Neural cell (in vitro differentiated cells): ENCODE data around the gene SEC22B. TPM values are rescaled to one million over a fixed set of nuclear protein-coding genes. Genes with fewer than 3 reads are reported as not detected.
"Not testable (repeated sequence)": the region's sequence is repeated elsewhere in the genome, so short reads cannot be mapped to it uniquely, and the experiment has no call there.

Experiments
- H2AFZ ChIP-seq: fragments of 200-600, 300-800 bp; sonication (generic), shearing (Covaris generic); 2 replicates; pipeline ENCODE4 v1.6.0; 2014; ENCODE audit warnings: low read depth, mild to moderate bottlenecking, antibody characterized with exemption, low read length, moderate library complexity
- H3F3A ChIP-seq: fragments of 200-600 bp; shearing (Covaris generic); 2 replicates; pipeline ENCODE4 v1.6.1; 2016; ENCODE audit warnings: mild to moderate bottlenecking, moderate library complexity, mixed read lengths, antibody characterized with exemption, low read length; ENCODE audit not compliant: insufficient read depth, poor library complexity, severe bottlenecking
- H3K27ac ChIP-seq: fragments of 200-600, 300-800 bp; sonication (generic), shearing (Covaris generic); 2 replicates; pipeline ENCODE4 v1.5.1; 2014; ENCODE audit warnings: mild to moderate bottlenecking, low read length, moderate library complexity
- H3K27me3 ChIP-seq: fragments of 300-800, 200-600 bp; sonication (generic), shearing (Covaris generic); 2 replicates; pipeline ENCODE4 v1.6.0; 2014; ENCODE audit warnings: mild to moderate bottlenecking, low read depth, low read length, moderate library complexity; ENCODE audit not compliant: insufficient read depth
- H3K36me3 ChIP-seq: fragments of 300-800, 200-600 bp; sonication (generic), shearing (Covaris generic); 2 replicates; pipeline ENCODE4 v1.5.1; 2014; ENCODE audit warnings: mild to moderate bottlenecking, antibody characterized with exemption, low read length, moderate library complexity; ENCODE audit not compliant: insufficient read depth
- H3K4me2 ChIP-seq: fragments of 300-800, 200-600 bp; sonication (generic), shearing (Covaris generic); 2 replicates; pipeline ENCODE4 v1.6.0; 2014; ENCODE audit warnings: mild to moderate bottlenecking, low read length
- H3K4me3 ChIP-seq: fragments of 300-800, 200-600 bp; sonication (generic), shearing (Covaris generic); 2 replicates; pipeline ENCODE4 v1.5.1; 2014; ENCODE audit warnings: mild to moderate bottlenecking, low read length, moderate library complexity
- H3K79me2 ChIP-seq: fragments of 200-600 bp; shearing (Covaris generic); replicated peaks from 2 replicates; pipeline ENCODE4 v1.6.0; 2014; ENCODE audit warnings: mild to moderate bottlenecking, low read length, moderate library complexity; ENCODE audit not compliant: insufficient read depth
- H3K9ac ChIP-seq: fragments of 300-800, 200-600 bp; sonication (generic), shearing (Covaris generic); 2 replicates; pipeline ENCODE4 v1.6.1; 2016; ENCODE audit warnings: mild to moderate bottlenecking, low read length, mixed read lengths
- H3K9me2 ChIP-seq: fragments of 200-600 bp; shearing (Covaris generic); 2 replicates; pipeline ENCODE4 v1.6.1; 2016; ENCODE audit warnings: mild to moderate bottlenecking, low read length, mixed read lengths; ENCODE audit not compliant: insufficient read depth
- H3K9me3 ChIP-seq: fragments of 200-600, 300-800 bp; sonication (generic), shearing (Covaris generic); 2 replicates; pipeline ENCODE4 v1.6.1; 2016; ENCODE audit warnings: mild to moderate bottlenecking, mixed run types, low read length, moderate library complexity, mixed read lengths
- H4K20me1 ChIP-seq: fragments of 200-600 bp; shearing (Covaris generic); 2 replicates; pipeline ENCODE4 v1.6.1; 2016; ENCODE audit warnings: mild to moderate bottlenecking, mixed run types; ENCODE audit not compliant: insufficient read depth
- polyA plus RNA-seq: library from polyadenylated mRNA; depleted of rRNA; stranded (reverse); fragments of >200 nt; gene quantifications from 2 replicates; pipeline ENCODE4 v1.2.3, GENCODE V29; 2014

The SEC22B gene
- polyA plus RNA-seq, 1 donor from 2014 or later, result 29.3 TPM

DNA sequence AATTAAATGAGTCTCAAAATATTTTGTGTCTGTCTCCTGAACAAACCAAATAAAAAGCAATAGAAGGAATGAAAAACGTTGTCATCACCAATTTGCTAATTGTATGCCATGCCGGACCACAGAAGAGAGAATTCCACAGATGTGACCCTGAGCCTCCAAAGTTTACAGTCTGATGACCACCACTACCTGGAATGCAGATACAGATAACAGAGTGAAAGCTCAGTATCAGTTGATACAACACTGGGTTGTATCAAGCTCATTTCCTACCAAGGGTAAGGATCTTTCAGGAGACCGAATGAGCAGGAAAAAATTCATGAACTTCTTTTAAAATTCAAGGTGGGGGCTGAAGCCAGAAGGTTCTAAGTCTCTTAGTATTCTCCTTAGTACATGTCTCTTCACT is 64.5 kb downstream of the SEC22B start:
- not testable (repeated sequence) for H4K20me1 ChIP-seq, H3K27me3 ChIP-seq, H3F3A ChIP-seq, H3K4me2 ChIP-seq, H3K79me2 ChIP-seq, H3K27ac ChIP-seq, H3K36me3 ChIP-seq, H3K4me3 ChIP-seq, H3K9me2 ChIP-seq, H3K9me3 ChIP-seq, H2AFZ ChIP-seq, H3K9ac ChIP-seq

DNA sequence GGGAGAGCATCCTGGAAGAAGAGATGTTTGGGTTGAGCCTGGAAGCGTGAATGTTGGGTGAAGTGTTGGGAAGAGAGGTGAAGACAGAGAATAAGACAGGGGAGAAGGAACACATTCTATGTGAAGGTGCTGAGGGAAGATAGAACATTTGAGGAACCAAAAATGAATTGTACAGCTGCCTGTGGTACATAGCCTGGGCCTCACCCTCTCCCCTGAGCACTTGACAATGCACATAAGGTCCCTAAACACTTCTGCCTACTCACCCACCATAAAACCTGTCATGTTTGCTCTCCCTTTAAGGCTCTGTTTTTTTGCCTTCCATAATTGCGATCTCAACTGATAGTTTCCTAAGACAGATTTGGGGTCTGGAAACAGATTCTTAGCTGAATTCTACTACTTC is 65.3 kb downstream of the SEC22B start:
- not testable (repeated sequence) for H3K27me3 ChIP-seq, H3K36me3 ChIP-seq, H3K27ac ChIP-seq, H4K20me1 ChIP-seq, H3K4me3 ChIP-seq, H3K9me2 ChIP-seq, H3K79me2 ChIP-seq, H3K9me3 ChIP-seq, H3K4me2 ChIP-seq, H3K9ac ChIP-seq, H2AFZ ChIP-seq, H3F3A ChIP-seq

DNA sequence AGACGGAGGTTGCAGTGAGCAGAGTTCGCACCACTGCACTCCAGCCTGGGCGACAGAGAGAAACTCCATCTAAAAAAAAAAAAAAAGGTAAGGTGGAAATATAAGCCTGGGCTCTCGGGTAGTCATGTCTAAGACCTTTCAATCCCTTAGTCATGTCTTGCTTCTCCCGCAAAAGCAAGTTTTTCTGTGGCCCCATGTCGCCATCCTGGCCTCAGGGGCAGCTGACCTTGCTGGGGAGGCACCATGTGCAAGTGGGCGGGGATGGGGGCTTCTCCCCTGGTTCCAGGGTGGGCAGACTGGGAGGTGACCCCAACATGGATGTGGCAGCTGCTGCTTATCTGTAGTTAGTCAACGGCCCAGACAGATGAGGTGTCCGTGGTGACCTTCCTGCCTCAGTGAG is 66.7 kb downstream of the SEC22B start:
- not testable (repeated sequence) for H3K4me3 ChIP-seq, H4K20me1 ChIP-seq, H3K27ac ChIP-seq, H3K9ac ChIP-seq, H3K9me2 ChIP-seq, H2AFZ ChIP-seq, H3K79me2 ChIP-seq, H3K9me3 ChIP-seq, H3K27me3 ChIP-seq, H3K36me3 ChIP-seq, H3F3A ChIP-seq, H3K4me2 ChIP-seq

DNA sequence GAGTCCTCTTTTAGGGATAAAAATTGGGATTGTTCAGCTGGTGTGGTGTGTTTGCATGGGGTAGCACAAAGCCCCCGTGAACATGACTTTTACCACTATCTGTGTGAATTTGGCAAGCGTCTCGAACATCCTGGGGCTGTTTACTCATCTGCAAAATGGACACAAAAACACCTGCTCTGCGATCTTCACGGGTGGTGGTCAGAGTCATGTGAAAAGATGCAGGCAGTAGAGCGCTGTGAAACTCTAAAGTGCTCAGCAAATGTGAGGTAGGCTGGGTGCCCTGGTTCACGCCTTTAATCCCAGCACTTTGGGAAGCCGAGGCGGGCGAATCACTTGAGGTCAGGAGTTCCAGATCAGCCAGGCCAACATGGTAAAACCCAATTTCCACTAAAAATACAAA is 67.1 kb downstream of the SEC22B start:
- H3K36me3 ChIP-seq, H3F3A ChIP-seq, H2AFZ ChIP-seq, H4K20me1 ChIP-seq, H3K27me3 ChIP-seq, H3K4me3 ChIP-seq, H3K27ac ChIP-seq, H3K9me3 ChIP-seq, H3K4me2 ChIP-seq, H3K79me2 ChIP-seq, H3K9me2 ChIP-seq, H3K9ac ChIP-seq: not testable (repeated sequence)

DNA sequence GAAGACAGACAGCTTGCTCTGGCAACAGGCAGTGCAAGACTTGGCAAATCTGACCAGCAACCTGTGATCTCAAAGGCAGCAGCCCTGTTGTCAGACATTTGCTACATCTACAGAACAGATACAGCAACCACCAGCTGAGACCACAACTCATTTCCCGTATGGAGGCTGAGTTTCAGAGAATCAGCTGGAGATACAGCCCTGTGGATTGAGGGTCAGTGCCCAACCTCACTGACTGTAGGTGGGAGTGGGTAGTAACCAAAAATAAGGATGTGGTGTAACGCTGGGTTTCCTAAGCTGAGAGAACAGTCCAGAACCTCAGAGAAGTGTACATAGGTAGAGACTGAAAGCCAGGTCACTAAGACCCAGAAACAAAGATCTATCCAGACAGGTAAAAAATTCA is 71.0 kb downstream of the SEC22B start:
- not testable (repeated sequence) for H3K27ac ChIP-seq, H3K9ac ChIP-seq, H4K20me1 ChIP-seq, H3K9me2 ChIP-seq, H3K9me3 ChIP-seq, H3K79me2 ChIP-seq, H3K36me3 ChIP-seq, H2AFZ ChIP-seq, H3K27me3 ChIP-seq, H3K4me2 ChIP-seq, H3F3A ChIP-seq, H3K4me3 ChIP-seq

DNA sequence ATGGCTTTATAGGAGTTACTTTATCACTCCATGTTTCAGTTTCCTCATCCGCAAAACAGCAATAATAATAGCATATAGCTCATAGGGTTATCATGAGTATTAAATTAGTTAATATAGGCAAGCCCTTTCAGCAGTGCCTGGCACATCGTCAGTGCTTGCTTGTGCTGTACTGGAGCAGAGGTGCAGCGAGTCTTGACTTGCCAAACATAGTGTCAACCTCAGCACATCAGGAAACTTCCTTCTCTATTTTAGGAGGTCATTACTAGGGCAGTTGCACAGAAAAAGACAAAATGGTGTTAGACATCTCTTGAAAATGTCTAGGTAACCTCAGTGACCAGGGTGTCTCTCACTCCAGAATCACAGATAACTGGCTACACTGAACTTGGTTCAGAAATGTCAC is 72.6 kb downstream of the SEC22B start:
- H3K27me3 ChIP-seq, H3K4me3 ChIP-seq, H3F3A ChIP-seq, H3K79me2 ChIP-seq, H3K9ac ChIP-seq, H3K4me2 ChIP-seq, H2AFZ ChIP-seq, H3K9me2 ChIP-seq, H3K36me3 ChIP-seq, H3K9me3 ChIP-seq, H3K27ac ChIP-seq, H4K20me1 ChIP-seq: not testable (repeated sequence)

DNA sequence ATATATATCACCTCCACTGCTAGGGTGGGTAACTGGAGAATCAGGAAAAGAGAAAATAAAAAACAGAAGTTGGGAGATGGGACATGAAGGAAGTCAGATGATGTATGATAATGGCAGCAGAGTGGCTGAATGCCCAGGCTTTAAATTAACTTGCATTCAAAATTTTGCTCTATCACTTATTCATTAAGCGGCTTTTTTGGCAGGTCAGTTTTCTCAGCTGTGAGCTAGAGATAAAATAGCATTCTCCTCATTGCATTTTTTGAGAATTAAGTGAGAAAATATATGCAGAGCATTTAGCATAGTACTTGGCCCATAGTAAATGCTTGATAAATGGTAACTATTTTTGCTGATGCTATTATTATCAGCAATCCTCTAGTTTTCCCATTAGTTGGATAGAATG is 74.7 kb downstream of the SEC22B start:
- not testable (repeated sequence) for H3K9ac ChIP-seq, H3K27ac ChIP-seq, H3K36me3 ChIP-seq, H3K4me2 ChIP-seq, H3F3A ChIP-seq, H4K20me1 ChIP-seq, H2AFZ ChIP-seq, H3K9me3 ChIP-seq, H3K9me2 ChIP-seq, H3K79me2 ChIP-seq, H3K27me3 ChIP-seq, H3K4me3 ChIP-seq
